ENCODE measurements around the gene DHRS3.

Gene DHRS3

DNA sequence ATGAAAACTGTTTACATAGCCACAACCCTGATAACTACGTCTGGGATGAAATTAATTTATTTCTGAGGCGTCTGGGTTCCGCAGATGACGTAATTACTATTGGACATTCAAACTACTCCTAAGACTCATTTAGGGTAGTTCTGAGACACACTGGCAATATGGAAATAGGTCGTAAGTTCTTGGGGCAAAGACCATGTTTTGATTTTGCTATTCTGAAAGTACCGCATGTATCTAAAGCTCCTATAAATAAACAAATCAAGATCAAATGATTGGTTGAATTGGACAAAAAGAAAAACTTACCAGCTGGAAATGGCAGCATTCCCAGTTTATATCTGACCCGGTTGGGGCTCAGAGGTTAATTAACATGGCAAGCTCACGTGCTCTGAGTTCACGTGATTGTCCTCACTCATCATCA lies 74.3 kb downstream of the DHRS3 start:
- H3K36me3 ChIP-seq (replicated peaks; ENCODE audit: low read depth, low read length), result no peaks in the 10 kb centered on the region
- H4K20me1 ChIP-seq (ENCODE audit: insufficient read depth, low read length), result no peaks in the 10 kb centered on the region
- no peaks in the 10 kb centered on the region for H3K27me3 ChIP-seq (ENCODE audit: low read depth, low read length)
- no peak overlapping the region for H3K27ac ChIP-seq (ENCODE audit: low read length)
- H3K79me2 ChIP-seq (ENCODE audit: low read length), result no peaks in the 10 kb centered on the region
- H3K4me1 ChIP-seq (ENCODE audit: low read length), result no peaks in the 10 kb centered on the region
- TF ChIP-seq, protein P1, sequence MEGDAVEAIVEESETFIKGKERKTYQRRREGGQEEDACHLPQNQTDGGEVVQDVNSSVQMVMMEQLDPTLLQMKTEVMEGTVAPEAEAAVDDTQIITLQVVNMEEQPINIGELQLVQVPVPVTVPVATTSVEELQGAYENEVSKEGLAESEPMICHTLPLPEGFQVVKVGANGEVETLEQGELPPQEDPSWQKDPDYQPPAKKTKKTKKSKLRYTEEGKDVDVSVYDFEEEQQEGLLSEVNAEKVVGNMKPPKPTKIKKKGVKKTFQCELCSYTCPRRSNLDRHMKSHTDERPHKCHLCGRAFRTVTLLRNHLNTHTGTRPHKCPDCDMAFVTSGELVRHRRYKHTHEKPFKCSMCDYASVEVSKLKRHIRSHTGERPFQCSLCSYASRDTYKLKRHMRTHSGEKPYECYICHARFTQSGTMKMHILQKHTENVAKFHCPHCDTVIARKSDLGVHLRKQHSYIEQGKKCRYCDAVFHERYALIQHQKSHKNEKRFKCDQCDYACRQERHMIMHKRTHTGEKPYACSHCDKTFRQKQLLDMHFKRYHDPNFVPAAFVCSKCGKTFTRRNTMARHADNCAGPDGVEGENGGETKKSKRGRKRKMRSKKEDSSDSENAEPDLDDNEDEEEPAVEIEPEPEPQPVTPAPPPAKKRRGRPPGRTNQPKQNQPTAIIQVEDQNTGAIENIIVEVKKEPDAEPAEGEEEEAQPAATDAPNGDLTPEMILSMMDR (IDR thresholded peaks at IDR 0.05; ENCODE audit: low read depth, low read length), result no peak
- TF ChIP-seq EZH2phosphoT487 (IDR thresholded peaks at IDR 0.05; ENCODE audit: low read depth), result no peak
- H2AFZ ChIP-seq (ENCODE audit: low read depth, low read length), result no peak overlapping the region
- H3K4me3 ChIP-seq (ENCODE audit: low read length), result no peak overlapping the region
- H3K9me3 ChIP-seq (ENCODE audit: insufficient read depth, low read length), result no peaks in the 10 kb centered on the region
- no peak overlapping the region for H3K4me2 ChIP-seq (ENCODE audit: low read length)
- no peak overlapping the region for H3K9ac ChIP-seq (ENCODE audit: low read length)

DNA sequence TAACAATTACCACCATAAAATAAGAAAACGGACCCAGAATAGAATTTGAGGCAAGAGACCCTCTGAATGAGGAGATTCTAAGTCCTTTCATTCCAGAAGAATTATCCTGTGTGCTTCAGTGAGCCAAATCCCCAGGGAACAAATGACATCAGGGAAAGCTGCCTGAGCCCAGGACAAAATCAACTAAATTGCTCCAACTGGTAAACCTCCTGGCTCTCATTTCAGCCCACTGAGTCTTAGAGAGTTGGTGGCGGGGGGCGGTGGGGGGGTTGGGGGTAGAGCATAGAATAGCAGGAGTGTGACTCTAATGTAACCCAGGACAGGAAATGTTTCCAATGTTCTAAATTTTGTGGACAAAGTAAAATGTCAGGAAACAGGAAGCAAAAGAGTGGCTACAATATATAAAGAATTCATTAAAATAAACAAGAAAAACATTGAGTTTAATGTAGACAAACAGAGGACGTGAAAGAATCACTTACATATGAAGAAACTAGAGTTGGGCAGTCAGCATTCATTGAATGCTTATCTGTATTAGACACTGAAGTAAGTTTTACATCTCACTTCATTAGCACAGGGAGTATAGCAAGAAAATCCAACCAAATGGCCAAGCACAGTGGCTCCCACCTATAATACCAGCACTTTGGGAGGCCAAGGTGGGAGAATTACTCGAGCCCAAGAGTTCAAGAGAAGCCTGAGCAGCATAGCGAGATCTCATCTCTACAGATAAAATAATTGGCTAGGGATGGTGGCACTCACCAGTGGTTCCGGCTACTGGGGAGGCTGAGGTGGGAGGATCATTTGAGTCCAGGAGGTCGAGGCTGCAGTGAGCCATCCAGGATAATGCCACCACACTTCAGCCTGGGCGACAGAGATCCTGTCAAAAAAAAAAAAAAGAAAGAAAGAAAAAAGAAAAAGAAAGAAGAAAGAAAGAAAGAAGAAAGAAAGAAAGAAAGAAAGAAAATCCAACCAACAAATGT lies 75.1 kb downstream of the DHRS3 start:
- no peaks in the 10 kb centered on the region for H3K4me1 ChIP-seq (ENCODE audit: low read length)
- H3K9ac ChIP-seq (ENCODE audit: low read length), result no peak overlapping the region
- no peak overlapping the region for H3K27ac ChIP-seq (ENCODE audit: low read length)
- no peaks in the 10 kb centered on the region for H3K79me2 ChIP-seq (ENCODE audit: low read length)
- H3K4me2 ChIP-seq (ENCODE audit: low read length), result no peak overlapping the region
- no peak overlapping the region for H3K4me3 ChIP-seq (ENCODE audit: low read length)
- H3K27me3 ChIP-seq (ENCODE audit: low read depth, low read length), result no peaks in the 10 kb centered on the region
- no peaks in the 10 kb centered on the region for H3K36me3 ChIP-seq (replicated peaks; ENCODE audit: low read depth, low read length)
- H4K20me1 ChIP-seq (ENCODE audit: insufficient read depth, low read length), result no peaks in the 10 kb centered on the region
- H2AFZ ChIP-seq (ENCODE audit: low read depth, low read length), result no peak overlapping the region
- H3K9me3 ChIP-seq (ENCODE audit: insufficient read depth, low read length), result no peaks in the 10 kb centered on the region
- TF ChIP-seq EZH2phosphoT487 (IDR thresholded peaks at IDR 0.05; ENCODE audit: low read depth), result no peak
- TF ChIP-seq, protein P1 (IDR thresholded peaks at IDR 0.05; ENCODE audit: low read depth, low read length), result no peak

DNA sequence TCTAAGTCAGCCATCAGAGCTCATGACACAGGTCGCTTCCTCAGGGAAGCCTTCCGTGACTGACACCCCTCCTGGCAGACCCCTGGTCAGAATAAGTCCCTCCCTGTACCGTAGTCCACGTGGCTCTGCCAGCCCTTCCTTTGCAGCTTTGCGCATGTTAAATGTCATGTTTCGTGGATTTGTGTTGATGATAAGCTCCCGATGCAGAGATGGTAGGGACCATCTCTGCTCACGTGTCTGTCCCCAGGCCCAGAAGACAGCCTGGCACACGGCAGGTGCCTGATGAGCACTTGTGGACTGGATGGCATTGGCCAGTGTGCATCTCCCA lies 75.9 kb downstream of the DHRS3 start:
- Histone ChIP-seq H3K79me2 (ENCODE audit: low read length) (no peaks in the 10 kb centered on the region), H3K4me1 (ENCODE audit: low read length) (no peaks in the 10 kb centered on the region), H3K27ac (ENCODE audit: low read length) (no peak overlapping the region), H3K27me3 (ENCODE audit: low read depth, low read length) (no peaks in the 10 kb centered on the region), H3K9me3 (ENCODE audit: insufficient read depth, low read length) (no peaks in the 10 kb centered on the region), H2AFZ (ENCODE audit: low read depth, low read length) (no peak overlapping the region), H3K36me3 (replicated peaks; ENCODE audit: low read depth, low read length) (no peaks in the 10 kb centered on the region), H3K4me3 (ENCODE audit: low read length) (no peak overlapping the region), H4K20me1 (ENCODE audit: insufficient read depth, low read length) (no peaks in the 10 kb centered on the region), H3K9ac (ENCODE audit: low read length) (no peak overlapping the region), H3K4me2 (ENCODE audit: low read length) (no peak overlapping the region)
- TF ChIP-seq EZH2phosphoT487 (IDR thresholded peaks at IDR 0.05; ENCODE audit: low read depth), result no peak
- TF ChIP-seq, protein P1 (IDR thresholded peaks at IDR 0.05; ENCODE audit: low read depth, low read length), result no peak

DNA sequence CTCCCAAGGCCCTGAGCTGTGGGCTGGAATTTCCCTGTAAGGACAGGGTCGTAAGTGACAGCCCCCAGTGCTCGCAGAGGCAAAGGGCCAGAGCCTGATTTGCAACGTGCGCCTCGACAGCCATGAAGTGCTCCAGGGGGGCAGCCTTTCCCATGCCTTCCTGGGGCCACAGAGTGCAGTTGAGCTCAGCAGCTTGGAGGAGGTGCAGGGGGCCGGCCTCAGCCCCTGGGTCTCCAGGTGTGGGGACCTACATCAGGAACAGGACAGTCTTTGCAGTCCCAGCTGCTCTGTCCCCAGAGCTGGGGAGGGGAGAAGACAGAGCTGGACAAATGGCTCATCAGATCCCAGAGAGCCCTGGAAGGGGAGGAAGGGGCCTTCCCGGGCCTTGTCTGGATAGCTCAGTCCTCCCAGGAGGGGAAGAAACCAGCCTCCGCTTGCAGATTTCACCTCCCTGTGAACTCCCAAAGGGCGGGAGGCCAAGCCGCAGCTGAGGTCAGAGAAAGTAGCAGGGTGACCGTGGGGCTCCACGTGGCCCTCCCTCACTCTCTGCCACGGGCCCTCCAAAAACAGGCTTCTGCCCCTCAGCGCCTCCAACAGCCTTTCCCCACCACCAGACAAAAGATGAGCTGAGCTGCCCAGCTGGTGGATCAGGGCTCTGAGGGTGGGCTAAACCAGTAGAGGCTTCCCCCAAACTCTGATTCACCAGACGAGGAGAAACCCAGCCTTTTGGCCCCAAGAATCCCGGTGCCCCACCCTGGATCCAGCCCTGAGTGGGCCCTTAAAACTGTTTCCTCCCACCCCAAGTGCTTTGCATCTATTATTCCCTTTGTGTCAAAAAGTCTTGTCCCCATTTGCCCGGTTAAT lies 76.5 kb downstream of the DHRS3 start:
- Histone ChIP-seq H3K4me2 (ENCODE audit: low read length) (no peak overlapping the region), H4K20me1 (ENCODE audit: insufficient read depth, low read length) (no peaks in the 10 kb centered on the region), H3K9ac (ENCODE audit: low read length) (no peak overlapping the region), H3K27me3 (ENCODE audit: low read depth, low read length) (no peaks in the 10 kb centered on the region), H2AFZ (ENCODE audit: low read depth, low read length) (no peak overlapping the region), H3K27ac (ENCODE audit: low read length) (no peak overlapping the region), H3K4me3 (ENCODE audit: low read length) (no peak overlapping the region), H3K36me3 (replicated peaks; ENCODE audit: low read depth, low read length) (no peaks in the 10 kb centered on the region), H3K9me3 (ENCODE audit: insufficient read depth, low read length) (no peaks in the 10 kb centered on the region), H3K79me2 (ENCODE audit: low read length) (no peaks in the 10 kb centered on the region), H3K4me1 (ENCODE audit: low read length) (no peaks in the 10 kb centered on the region)
- TF ChIP-seq EZH2phosphoT487 (IDR thresholded peaks at IDR 0.05; ENCODE audit: low read depth), result no peak
- TF ChIP-seq, protein P1 (IDR thresholded peaks at IDR 0.05; ENCODE audit: low read depth, low read length), result no peak
